CD4-positive, alpha-beta T cell (primary cell): ENCODE measurements around the gene HECTD1. TPM values are rescaled to one million over a fixed set of nuclear protein-coding genes. Genes with fewer than 3 reads are reported as not detected.

Source experiments
- ATAC-seq: fragments of 200-7000 bp; cut with Tn5 transposase; one replicate; pipeline ENCODE4 v1.10.0; 2022; ENCODE audit warnings: mild to moderate bottlenecking; ENCODE audit not compliant: poor library complexity
- CTCF ChIA-PET: fragments of 350-600 bp; sonication (Branson Sonifier 250); formaldehyde crosslinking; loops from one replicate; lab custom pipeline; 2021; ENCODE audit warnings: antibody characterized with exemption, inconsistent platforms; lab: Charles Lee
- POLR2A ChIA-PET: fragments of 350-600 bp; sonication (Branson Sonifier 250); formaldehyde crosslinking; loops from one replicate; lab custom pipeline; 2021; ENCODE audit warnings: antibody characterized with exemption, inconsistent platforms; lab: Charles Lee
- DNase-seq, 14 experiments: peaks; one replicate each; pipeline ENCODE4 v3.0.0-alpha.2; 2013 to 2020; ENCODE audit warnings: mixed read lengths in 2 of 14
- H3K27ac ChIP-seq, 2 donors: one replicate each; pipeline versions ENCODE4 v1.5.1 to v1.7.0; 2013; ENCODE audit warnings: low read length in 2 of 2, low read depth in 1 of 2, mild to moderate bottlenecking in 1 of 2
- H3K27me3 ChIP-seq, 2 experiments: 1 replicate in 1 of 2; 2 replicates in 1 of 2; pipeline versions ENCODE4 v1.6.1 to v1.7.0; 2013; ENCODE audit warnings: low read length in 2 of 2, control low read depth in 1 of 2, mild to moderate bottlenecking in 1 of 2, moderate library complexity in 1 of 2; ENCODE audit not compliant: insufficient read depth in 2 of 2, control insufficient read depth in 1 of 2
- H3K36me3 ChIP-seq: one replicate; pipeline ENCODE4 v1.6.1; 2013; ENCODE audit warnings: low read length, control low read depth; ENCODE audit not compliant: insufficient read depth
- H3K4me1 ChIP-seq: one replicate; pipeline ENCODE4 v1.6.1; 2013; ENCODE audit warnings: low read length, control low read depth; ENCODE audit not compliant: insufficient read depth
- H3K4me3 ChIP-seq: one replicate; pipeline ENCODE4 v1.5.1; 2013; ENCODE audit warnings: mild to moderate bottlenecking, low read length, moderate library complexity
- H3K9me3 ChIP-seq, 2 experiments: 1 replicate in 1 of 2; 2 replicates in 1 of 2; pipeline versions ENCODE4 v1.6.1 to v1.7.0; 2013; ENCODE audit warnings: low read length in 2 of 2, mild to moderate bottlenecking in 2 of 2, control low read depth in 1 of 2, moderate library complexity in 1 of 2; ENCODE audit not compliant: control insufficient read depth in 1 of 2, insufficient read depth in 1 of 2
- H3K27ac Mint-ChIP-seq: one replicate; pipeline ENCODE4 v1.8.0; 2020; ENCODE audit warnings: mixed read lengths
- H3K27me3 Mint-ChIP-seq: one replicate; pipeline ENCODE4 v1.8.0; 2021; ENCODE audit warnings: mixed read lengths
- H3K36me3 Mint-ChIP-seq: one replicate; pipeline ENCODE4 v1.8.0; 2021; ENCODE audit warnings: low read depth, mixed read lengths
- H3K4me1 Mint-ChIP-seq: one replicate; pipeline ENCODE4 v1.8.0; 2021; ENCODE audit warnings: low read depth, mixed read lengths
- H3K4me3 Mint-ChIP-seq: one replicate; pipeline ENCODE4 v1.8.0; 2020; ENCODE audit warnings: mild to moderate bottlenecking, mixed read lengths
- H3K9me3 Mint-ChIP-seq: one replicate; pipeline ENCODE4 v1.8.0; 2020; ENCODE audit warnings: mixed read lengths
- CTCF ChIP-seq: fragments of 200-600 bp; IDR thresholded peaks from one replicate; pipeline ENCODE4 v1.8.0; 2022; ENCODE audit warnings: antibody characterized with exemption, mild to moderate bottlenecking
- intact Hi-C, 2 experiments: fragments of 100-400 bp; cut with DNase I in 1 of 2; cut with micrococcal nuclease in 1 of 2; formaldehyde crosslinking; loops; one replicate each; pipeline versions ENCODE4 v1.15.1 to v1.9.0; 2023 to 2025; cut with DNase I, micrococcal nuclease
- total RNA-seq, 174 experiments: library from RNA in 2 of 174; stranded (reverse) in 2 of 174; gene quantifications; one replicate each; pipeline ENCODE4 v1.2.3 and lab custom pipeline; 2021 to 2026

The HECTD1 gene
- total RNA-seq, 2 experiments from 2014 or later = 162 to 168 TPM

GRCh38 chr14:31197671-31198070, 9.9 kb downstream of the HECTD1 start:
- Mint-ChIP-seq H3K4me1 (peaks cover 69% of the 10 kb centered on the region), H3K4me3 (no peak overlapping the region), H3K36me3 (peaks cover 79% of the 10 kb centered on the region), H3K9me3 (no peaks in the 10 kb centered on the region), H3K27me3 (no peaks in the 10 kb centered on the region), H3K27ac (peak overlapping the region; percentile 1)
- no peak overlapping the region for H3K4me3 ChIP-seq
- H3K9me3 ChIP-seq = no peaks in the 10 kb centered on the region
- DNase-seq = no peak
- peaks cover 37% of the 10 kb centered on the region for H3K36me3 ChIP-seq
- H3K27ac ChIP-seq = no peak overlapping the region
- POLR2A ChIA-PET = interaction anchor here (3.2 kb wide), 1 partner anchor 10 kb away, joined by 13 read pairs; the partner anchor contains the start of gene HECTD1
- H3K4me1 ChIP-seq = peaks cover 12% of the 10 kb centered on the region
- TF ChIP-seq CTCF = no peak
- intact Hi-C loops = no loop called here
- CTCF ChIA-PET = no interaction called here
- no peak for ATAC-seq
- H3K27me3 ChIP-seq = no peaks in the 10 kb centered on the region

GRCh38 chr14:31196839-31197492, 10.6 kb downstream of the HECTD1 start:
- TF ChIP-seq CTCF = no peak
- POLR2A ChIA-PET = interaction anchor here (3.2 kb wide), 1 partner anchor 11 kb away, joined by 13 read pairs; the partner anchor contains the start of gene HECTD1
- Histone ChIP-seq H3K27me3 (no peaks in the 10 kb centered on the region), H3K4me1 (peaks cover 12% of the 10 kb centered on the region), H3K36me3 (peaks cover 39% of the 10 kb centered on the region), H3K4me3 (no peak overlapping the region), H3K9me3 (no peaks in the 10 kb centered on the region), H3K27ac (no peak overlapping the region)
- intact Hi-C loops = no loop called here
- H3K4me3 Mint-ChIP-seq = no peak overlapping the region
- H3K4me1 Mint-ChIP-seq = peaks cover 63% of the 10 kb centered on the region
- no peaks in the 10 kb centered on the region for H3K9me3 Mint-ChIP-seq
- ATAC-seq (no peak), DNase-seq (no peak)
- H3K27ac Mint-ChIP-seq = peak overlapping the region; percentile 1
- CTCF ChIA-PET = interaction anchor here (1.1 kb wide), 1 partner anchor 11 kb away, joined by 5 read pairs; the partner anchor contains the start of gene HECTD1
- peaks cover 79% of the 10 kb centered on the region for H3K36me3 Mint-ChIP-seq
- no peaks in the 10 kb centered on the region for H3K27me3 Mint-ChIP-seq

- no peak for TF ChIP-seq CTCF
- Mint-ChIP-seq H3K27ac (no peak overlapping the region), H3K27me3 (no peaks in the 10 kb centered on the region), H3K9me3 (no peaks in the 10 kb centered on the region), H3K36me3 (peaks cover 80% of the 10 kb centered on the region), H3K4me3 (no peak overlapping the region), H3K4me1 (peaks cover 63% of the 10 kb centered on the region)
- intact Hi-C loops = no loop called here
- Histone ChIP-seq H3K4me1 (peaks cover 16% of the 10 kb centered on the region), H3K27ac (no peak overlapping the region), H3K9me3 (no peaks in the 10 kb centered on the region), H3K36me3 (peaks cover 39% of the 10 kb centered on the region), H3K4me3 (no peak overlapping the region), H3K27me3 (no peaks in the 10 kb centered on the region)
- ChIA-PET CTCF (interaction anchor here (0.8 to 2.3 kb wide), 2 partner anchors 13 to 20 kb away, joined by 3 to 8 read pairs; partner anchors contain the start of gene HECTD1), POLR2A (interaction anchor here (0.8 to 3.1 kb wide), 2 partner anchors 11 to 13 kb away, joined by 3 to 20 read pairs; partner anchors contain the start of gene HECTD1)
- DNase-seq = no peak
- no peak for ATAC-seq
These were observed 12.9 kb downstream of the HECTD1 start for GRCh38 chr14:31194661-31195060.
